NT2/D1 (cell line): Measurements from ENCODE around the gene CUL7.
A peak's percentile ranks its signal among the peaks of the same experiment; 100 is the strongest.

ENCODE experiments used
- DNase-seq: peaks from one replicate; pipeline ENCODE4 v3.0.0-alpha.2; 2011; ENCODE audit warnings: low read depth, low spot score
- H3K27me3 ChIP-seq: 2 replicates; pipeline ENCODE4 v1.6.0; 2011; ENCODE audit warnings: mild to moderate bottlenecking; ENCODE audit not compliant: insufficient read length, insufficient read depth
- H3K36me3 ChIP-seq: 2 replicates; pipeline ENCODE4 v1.6.1; 2011; ENCODE audit warnings: mild to moderate bottlenecking, low read length, mixed read lengths; ENCODE audit not compliant: insufficient read depth, insufficient read length
- H3K4me1 ChIP-seq: 2 replicates; pipeline ENCODE4 v1.5.1; 2011; ENCODE audit not compliant: insufficient read depth, insufficient read length
- H3K4me3 ChIP-seq: 2 replicates; pipeline ENCODE4 v1.5.1; 2011; ENCODE audit warnings: low read depth; ENCODE audit not compliant: insufficient read length
- H3K9ac ChIP-seq: 2 replicates; pipeline ENCODE4 v1.6.0; 2011; ENCODE audit warnings: low read depth; ENCODE audit not compliant: insufficient read length
- H3K9me3 ChIP-seq: 2 replicates; pipeline ENCODE4 v1.5.1; 2011; ENCODE audit warnings: mild to moderate bottlenecking, low read length; ENCODE audit not compliant: insufficient read depth
- SUZ12 ChIP-seq: IDR thresholded peaks from 2 replicates; pipeline ENCODE4 v1.6.1; 2011; ENCODE audit not compliant: insufficient read length, insufficient read depth; ENCODE audit errors: extremely low read depth
- YY1 ChIP-seq: IDR thresholded peaks from 2 replicates; pipeline ENCODE4 v1.6.1; 2011; ENCODE audit not compliant: insufficient read length, insufficient read depth
- ZNF274 ChIP-seq: IDR thresholded peaks from 2 replicates; pipeline ENCODE4 v1.6.1; 2011; ENCODE audit warnings: mild to moderate bottlenecking, low read depth, low read length

CUL7 gene

GRCh38 chr6:43020052-43020705 lies 33.5 kb downstream of the CUL7 start:
- Histone ChIP-seq H3K9ac (no peak overlapping the region), H3K36me3 (peaks cover 65% of the 10 kb centered on the region), H3K9me3 (no peaks in the 10 kb centered on the region), H3K4me3 (no peak overlapping the region), H3K27me3 (no peaks in the 10 kb centered on the region), H3K4me1 (peaks cover 11% of the 10 kb centered on the region)
- TF ChIP-seq YY1 (no peak), ZNF274 (no peak), SUZ12 (no peak)
- no peak for DNase-seq

- Histone ChIP-seq H3K4me3 (no peak overlapping the region), H3K27me3 (no peaks in the 10 kb centered on the region), H3K9me3 (no peaks in the 10 kb centered on the region), H3K36me3 (peaks cover 55% of the 10 kb centered on the region), H3K9ac (no peak overlapping the region), H3K4me1 (peaks cover 11% of the 10 kb centered on the region)
- TF ChIP-seq SUZ12 (no peak), YY1 (no peak), ZNF274 (no peak)
- no peak for DNase-seq
Observed at GRCh38 chr6:43019152-43019551, 34.5 kb downstream of the CUL7 start.

DNA sequence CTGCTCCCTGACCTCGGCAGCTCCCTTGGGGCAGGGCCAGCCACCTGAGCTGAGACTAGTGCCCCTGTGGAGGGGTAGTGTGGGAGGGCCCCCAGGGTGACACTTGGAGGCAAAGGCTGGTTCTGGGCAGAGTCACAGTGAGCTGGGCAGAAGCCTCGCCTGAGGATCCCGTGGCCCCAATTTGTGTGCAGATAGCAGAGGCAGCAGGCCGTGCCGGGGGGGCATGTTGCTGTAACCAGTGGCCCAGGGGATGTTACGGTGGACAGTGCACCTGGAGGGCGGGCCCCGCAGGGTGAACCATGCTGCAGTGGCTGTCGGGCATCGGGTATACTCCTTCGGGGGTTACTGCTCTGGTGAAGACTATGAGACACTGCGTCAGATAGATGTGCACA lies 36.7 kb downstream of the CUL7 start:
- Histone ChIP-seq H3K36me3 (peaks cover 53% of the 10 kb centered on the region), H3K9ac (no peak overlapping the region), H3K9me3 (no peaks in the 10 kb centered on the region), H3K4me3 (no peak overlapping the region), H3K4me1 (peaks cover 11% of the 10 kb centered on the region), H3K27me3 (no peaks in the 10 kb centered on the region)
- DNase-seq: no peak
- TF ChIP-seq YY1 (no peak), ZNF274 (no peak), SUZ12 (no peak)

GRCh38 chr6:43016176-43016942 lies 37.3 kb downstream of the CUL7 start:
- TF ChIP-seq ZNF274: no peak
- no peak for TF ChIP-seq SUZ12
- no peak for TF ChIP-seq YY1
- Histone ChIP-seq H3K27me3 (no peaks in the 10 kb centered on the region), H3K4me1 (peaks cover 13% of the 10 kb centered on the region), H3K4me3 (no peak overlapping the region), H3K9ac (no peak overlapping the region), H3K36me3 (peaks cover 59% of the 10 kb centered on the region), H3K9me3 (no peaks in the 10 kb centered on the region)
- no peak for DNase-seq

- H3K9ac ChIP-seq: peak overlapping the region; percentile 79
- DNase-seq: no peak
- peaks cover 62% of the 10 kb centered on the region for H3K36me3 ChIP-seq
Observed at GRCh38 chr6:43014434-43014909, 39.2 kb downstream of the CUL7 start.

DNA sequence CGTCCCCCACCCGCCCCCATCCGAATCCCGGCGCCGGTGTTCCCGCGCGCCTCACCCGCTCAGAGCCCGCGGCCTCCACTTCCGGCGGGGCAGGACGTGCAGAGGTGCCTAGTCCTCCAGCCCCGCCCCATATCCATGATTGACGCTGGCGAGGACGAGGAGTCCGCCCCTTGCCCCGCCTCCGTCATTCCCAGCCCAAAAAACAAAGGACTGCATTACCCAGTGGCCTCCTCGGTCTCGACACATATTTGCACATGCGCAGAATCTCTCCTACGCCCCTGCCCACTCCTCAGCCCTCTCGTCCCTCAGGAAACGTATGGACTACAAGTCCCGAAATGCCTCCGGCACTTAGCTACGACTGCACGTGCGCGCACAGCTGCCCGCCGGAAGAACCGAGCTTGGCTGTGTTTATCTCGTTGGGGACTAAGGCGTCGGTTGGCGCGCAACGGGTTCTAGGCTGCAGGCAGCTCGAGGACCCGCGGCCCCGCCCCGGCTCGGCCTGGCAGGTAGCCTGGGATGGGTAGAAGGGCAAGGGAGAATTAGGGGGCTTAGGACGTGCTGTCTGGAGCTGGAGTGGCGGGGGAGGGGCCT lies 39.7 kb downstream of the CUL7 start, which contains the start of the genes KLHDC3 and MEA1:
Gene KLHDC3, plus strand, starts transcription at position 407 of the 591 bp plus-strand sequence. CDS start 2,944 bp downstream, outside the sequence.
Gene MEA1, minus strand, starts transcription at position 104 of the 591 bp plus-strand sequence. CDS start 133 bp downstream, outside the sequence.
- H3K36me3 ChIP-seq: peaks cover 62% of the 10 kb centered on the region
- H3K4me1 ChIP-seq: peaks cover 8% of the 10 kb centered on the region
- no peaks in the 10 kb centered on the region for H3K27me3 ChIP-seq
- peak within 1 kb of the TSS; percentile 79 for H3K9ac ChIP-seq
- H3K9me3 ChIP-seq: no peaks in the 10 kb centered on the region
- TF ChIP-seq YY1 (no peak), ZNF274 (no peak), SUZ12 (no peak)
- peak within 1 kb of the TSS; percentile 62 for H3K4me3 ChIP-seq
- peak; percentile 98 for DNase-seq

More at GRCh38 chr6:43014434-43014909, 39.2 kb downstream of the CUL7 start:
- H3K4me1 ChIP-seq: peaks cover 8% of the 10 kb centered on the region
- TF ChIP-seq SUZ12 (no peak), ZNF274 (no peak), YY1 (no peak)
- no peaks in the 10 kb centered on the region for H3K27me3 ChIP-seq
- H3K4me3 ChIP-seq: peak overlapping the region; percentile 62
- H3K9me3 ChIP-seq: no peaks in the 10 kb centered on the region

GRCh38 chr6:43013097-43013842 lies 40.4 kb downstream of the CUL7 start:
- TF ChIP-seq ZNF274 (no peak), SUZ12 (no peak), YY1 (no peak)
- Histone ChIP-seq H3K4me1 (peaks cover 8% of the 10 kb centered on the region), H3K36me3 (peaks cover 62% of the 10 kb centered on the region), H3K9ac (peak overlapping the region; percentile 73), H3K9me3 (no peaks in the 10 kb centered on the region), H3K27me3 (no peaks in the 10 kb centered on the region), H3K4me3 (peak overlapping the region; percentile 58)
- DNase-seq: no peak
